CD14-positive monocyte (primary cell): ENCODE data around the gene MIGA1. TPM values are rescaled to one million over a fixed set of nuclear protein-coding genes. Genes with fewer than 3 reads are reported as not detected.

ENCODE experiments used
- DNase-seq, 3 donors: peaks; one replicate each; pipeline ENCODE4 v3.0.0-alpha.2; 2011 to 2022
- H2AFZ ChIP-seq: 2 replicates; pipeline ENCODE4 v1.6.0; 2012; ENCODE audit warnings: mild to moderate bottlenecking, low read depth, low read length, inconsistent platforms; ENCODE audit not compliant: insufficient read depth, poor library complexity, severe bottlenecking
- H3K27ac ChIP-seq, 2 donors: 1 replicate in 1 of 2; 2 replicates in 1 of 2; pipeline ENCODE4 v1.5.1; 2012 to 2013; ENCODE audit warnings: low read length in 2 of 2, control low read depth in 1 of 2, inconsistent platforms in 1 of 2, low read depth in 1 of 2, mild to moderate bottlenecking in 1 of 2
- H3K27me3 ChIP-seq, 2 donors: one replicate each; pipeline versions ENCODE4 v1.6.0 to v1.6.1; 2011 to 2013; ENCODE audit warnings: low read length in 2 of 2; ENCODE audit not compliant: control insufficient read depth in 2 of 2, insufficient read depth in 2 of 2
- H3K36me3 ChIP-seq, 2 donors: replicated peaks in 1 of 2; 1 replicate in 1 of 2; 2 replicates in 1 of 2; pipeline versions ENCODE4 v1.5.1 to v1.6.1; 2012 to 2013; ENCODE audit warnings: low read length in 2 of 2, control low read depth in 1 of 2, inconsistent platforms in 1 of 2, mild to moderate bottlenecking in 1 of 2; ENCODE audit not compliant: insufficient read depth in 2 of 2, control insufficient read depth in 1 of 2
- H3K4me1 ChIP-seq, 2 donors: 1 replicate in 1 of 2; 2 replicates in 1 of 2; pipeline versions ENCODE4 v1.5.1 to v1.6.1; 2012 to 2013; ENCODE audit warnings: low read length in 2 of 2, control low read depth in 1 of 2, inconsistent platforms in 1 of 2, mild to moderate bottlenecking in 1 of 2, moderate library complexity in 1 of 2; ENCODE audit not compliant: insufficient read depth in 2 of 2, control insufficient read depth in 1 of 2
- H3K4me2 ChIP-seq: replicated peaks from 2 replicates; pipeline ENCODE3; 2012; ENCODE audit warnings: low read length, moderate library complexity, mild to moderate bottlenecking; ENCODE audit not compliant: poor library complexity, severe bottlenecking; ENCODE audit errors: extremely low read depth
- H3K4me3 ChIP-seq, 3 experiments: fragments of 200-600 bp in 1 of 3; sonication (generic) in 1 of 3; replicated peaks in 1 of 3; 1 replicate in 2 of 3; 2 replicates in 1 of 3; pipeline ENCODE4 v1.5.1; 2011 to 2013; ENCODE audit warnings: low read length in 3 of 3, mild to moderate bottlenecking in 3 of 3, control low read depth in 2 of 3, low read depth in 2 of 3, inconsistent platforms in 1 of 3, moderate library complexity in 1 of 3
- H3K79me2 ChIP-seq: 2 replicates; pipeline ENCODE4 v1.6.0; 2012; ENCODE audit warnings: mild to moderate bottlenecking, control low read depth, inconsistent platforms, low read length, moderate library complexity; ENCODE audit not compliant: insufficient read depth
- H3K9ac ChIP-seq: 2 replicates; pipeline ENCODE4 v1.6.0; 2017; ENCODE audit warnings: low read length, mild to moderate bottlenecking; ENCODE audit not compliant: insufficient read depth, poor library complexity, severe bottlenecking
- H3K9me3 ChIP-seq, 2 donors: replicated peaks in 1 of 2; 1 replicate in 1 of 2; 2 replicates in 1 of 2; pipeline versions ENCODE4 v1.5.1 to v1.6.1; 2012 to 2013; ENCODE audit warnings: low read length in 2 of 2, control low read depth in 1 of 2; ENCODE audit not compliant: control insufficient read depth in 1 of 2, insufficient read depth in 1 of 2
- H4K20me1 ChIP-seq: 2 replicates; pipeline ENCODE4 v1.6.0; 2012; ENCODE audit warnings: mild to moderate bottlenecking, low read length, control low read depth, moderate library complexity; ENCODE audit not compliant: insufficient read depth
- H3K27ac Mint-ChIP-seq, 7 donors: one replicate each; pipeline ENCODE4 v1.8.0; 2020; ENCODE audit warnings: mild to moderate bottlenecking in 7 of 7, mixed read lengths in 7 of 7, moderate library complexity in 6 of 7, inconsistent platforms in 2 of 7
- H3K27me3 Mint-ChIP-seq, 3 donors: one replicate each; pipeline ENCODE4 v1.8.0; 2021 to 2022; ENCODE audit warnings: low read depth in 3 of 3, mild to moderate bottlenecking in 3 of 3, mixed read lengths in 3 of 3, moderate library complexity in 3 of 3, inconsistent platforms in 1 of 3
- H3K36me3 Mint-ChIP-seq, 2 donors: one replicate each; pipeline ENCODE4 v1.8.0; 2020; ENCODE audit warnings: mixed read lengths in 2 of 2, inconsistent platforms in 1 of 2, mild to moderate bottlenecking in 1 of 2
- H3K4me1 Mint-ChIP-seq: one replicate; pipeline ENCODE4 v1.8.0; 2020; ENCODE audit warnings: mild to moderate bottlenecking, mixed read lengths
- H3K4me3 Mint-ChIP-seq, 2 donors: one replicate each; pipeline ENCODE4 v1.8.0; 2020; ENCODE audit warnings: mild to moderate bottlenecking in 2 of 2, mixed read lengths in 2 of 2, moderate library complexity in 1 of 2
- H3K9me3 Mint-ChIP-seq, 7 donors: one replicate each; pipeline ENCODE4 v1.8.0; 2020 to 2022; ENCODE audit warnings: mixed read lengths in 7 of 7, mild to moderate bottlenecking in 6 of 7, moderate library complexity in 6 of 7, inconsistent platforms in 2 of 7
- WGBS: methylation state at CpG from one replicate; pipeline ENCODE4 v1.1.5; 2013; ENCODE audit warnings: missing lambda C conversion rate; ENCODE audit not compliant: insufficient coverage; 5-methylcytosine and 5-hydroxymethylcytosine counted together
- intact Hi-C, 2 donors: fragments of 100-400 bp; cut with micrococcal nuclease; formaldehyde crosslinking; loops; one replicate each; pipeline versions ENCODE4 v1.15.0 to v1.15.1; 2023
- polyA plus RNA-seq, 3 donors: library from polyadenylated mRNA; depleted of rRNA in 1 of 3; unstranded in 2 of 3; stranded (reverse) in 1 of 3; fragments of 300-500 nt in 2 of 3; fragments of >200 nt in 1 of 3; fragmentation: Illumina TruSeq in 2 of 3; gene quantifications; 1 replicate in 2 of 3; 2 replicates in 1 of 3; pipeline ENCODE4 v1.2.3, GENCODE V29; 2012 to 2021
- TF ChIP-seq, protein P1 (sequence below): fragments of 200-600 bp; IDR thresholded peaks from one replicate; pipeline ENCODE4 v1.8.0; 2022; ENCODE audit warnings: antibody characterized with exemption, mild to moderate bottlenecking

MIGA1 gene
- polyA plus RNA-seq, 3 donors: 5.0 to 7.2 (median 6.5) TPM

DNA sequence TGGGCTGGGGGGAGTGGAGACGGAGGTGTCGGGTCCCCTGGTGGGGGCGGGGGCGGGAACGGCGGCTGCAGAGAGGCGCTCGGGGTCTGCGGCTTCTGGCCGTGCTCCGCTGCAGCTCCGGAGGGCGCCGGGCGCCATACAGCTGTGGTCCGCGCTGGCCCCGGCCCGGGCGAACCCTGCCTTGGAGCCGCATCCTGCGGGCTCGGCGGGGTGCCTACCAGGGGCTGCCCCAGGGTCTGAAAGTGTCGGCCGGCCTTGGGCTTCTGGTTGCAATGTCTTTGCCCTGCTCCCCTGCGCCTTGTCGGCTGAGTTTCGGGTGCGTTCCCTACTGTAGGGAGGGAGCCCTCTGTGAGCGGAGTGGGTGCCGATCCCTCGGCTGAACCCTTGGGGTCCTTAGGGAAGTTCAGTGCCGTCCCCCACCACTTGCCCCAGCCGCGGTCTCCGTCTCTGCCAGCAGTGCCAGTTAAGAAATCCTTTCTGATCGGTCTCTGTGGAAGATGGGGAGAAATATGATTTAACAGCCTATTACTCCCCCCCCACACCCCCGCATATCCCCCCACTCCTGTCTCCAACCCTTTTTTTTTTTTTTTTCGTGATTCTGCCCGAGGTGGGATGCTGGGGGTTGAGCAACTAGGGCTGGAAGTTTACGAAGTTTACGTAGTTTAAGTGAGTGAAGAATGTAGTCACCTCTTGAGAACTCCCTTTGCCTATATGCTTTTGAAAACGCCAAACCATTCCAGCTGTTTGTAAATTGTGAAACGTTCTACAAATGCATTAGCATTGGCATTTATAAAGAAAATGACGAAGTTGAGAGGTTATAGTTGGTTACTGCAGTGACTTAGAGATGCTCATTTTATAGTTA is 109.6 kb downstream of the MIGA1 start:
- Histone ChIP-seq H3K27me3 (peaks cover 0 to 20% of the 10 kb centered on the region in 2 donors), H3K9ac (peak overlapping the region; percentile 73), H3K36me3 (no peaks in the 10 kb centered on the region), H4K20me1 (no peaks in the 10 kb centered on the region), H3K4me1 (peaks cover 8 to 13% of the 10 kb centered on the region in 2 donors), H3K27ac (no peak overlapping the region), H2AFZ (peak overlapping the region; percentile 81), H3K79me2 (no peaks in the 10 kb centered on the region), H3K4me2 (peak overlapping the region; percentile 82), H3K4me3 (peak overlapping the region; percentile 48 to 76 (median 74)), H3K9me3 (no peaks in the 10 kb centered on the region)
- peak in 1 of 3 donors; percentile 4 for DNase-seq
- WGBS: 0% methylated on average over 31 of the region's 46 CpGs
- H3K36me3 Mint-ChIP-seq: peaks cover 0 to 2% of the 10 kb centered on the region in 2 donors
- H3K4me3 Mint-ChIP-seq: peak overlapping the region; percentile 85 to 95
- intact Hi-C loops: no loop called here
- H3K27ac Mint-ChIP-seq: peak overlapping the region in 1 of 7 donors; percentile 65
- H3K4me1 Mint-ChIP-seq: peaks cover 16% of the 10 kb centered on the region
- TF ChIP-seq, protein P1, sequence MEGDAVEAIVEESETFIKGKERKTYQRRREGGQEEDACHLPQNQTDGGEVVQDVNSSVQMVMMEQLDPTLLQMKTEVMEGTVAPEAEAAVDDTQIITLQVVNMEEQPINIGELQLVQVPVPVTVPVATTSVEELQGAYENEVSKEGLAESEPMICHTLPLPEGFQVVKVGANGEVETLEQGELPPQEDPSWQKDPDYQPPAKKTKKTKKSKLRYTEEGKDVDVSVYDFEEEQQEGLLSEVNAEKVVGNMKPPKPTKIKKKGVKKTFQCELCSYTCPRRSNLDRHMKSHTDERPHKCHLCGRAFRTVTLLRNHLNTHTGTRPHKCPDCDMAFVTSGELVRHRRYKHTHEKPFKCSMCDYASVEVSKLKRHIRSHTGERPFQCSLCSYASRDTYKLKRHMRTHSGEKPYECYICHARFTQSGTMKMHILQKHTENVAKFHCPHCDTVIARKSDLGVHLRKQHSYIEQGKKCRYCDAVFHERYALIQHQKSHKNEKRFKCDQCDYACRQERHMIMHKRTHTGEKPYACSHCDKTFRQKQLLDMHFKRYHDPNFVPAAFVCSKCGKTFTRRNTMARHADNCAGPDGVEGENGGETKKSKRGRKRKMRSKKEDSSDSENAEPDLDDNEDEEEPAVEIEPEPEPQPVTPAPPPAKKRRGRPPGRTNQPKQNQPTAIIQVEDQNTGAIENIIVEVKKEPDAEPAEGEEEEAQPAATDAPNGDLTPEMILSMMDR: no peak
- peaks cover 6 to 22% (median 19%) of the 10 kb centered on the region in 3 donors for H3K27me3 Mint-ChIP-seq
- H3K9me3 Mint-ChIP-seq: peaks cover 0 to 3% (median 0%) of the 10 kb centered on the region in 7 donors

DNA sequence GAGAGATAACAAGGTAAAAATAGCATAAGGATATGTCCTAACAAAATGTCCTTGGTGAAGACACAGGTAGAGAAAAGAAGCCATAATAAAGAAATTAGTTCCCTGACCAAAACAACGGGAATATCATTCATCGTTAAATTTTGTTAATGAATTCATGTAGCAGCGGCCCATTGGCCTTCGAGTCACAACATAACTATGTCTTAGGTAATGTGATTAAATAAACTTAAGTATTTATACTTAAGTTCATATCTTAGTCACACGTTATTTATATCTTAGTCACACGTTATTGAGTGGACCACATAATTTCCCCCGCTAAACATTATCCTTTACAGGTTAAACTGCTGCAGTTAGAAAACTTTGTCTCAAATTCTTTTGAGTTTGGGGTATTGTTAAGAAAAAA is 110.2 kb downstream of the MIGA1 start:
- Mint-ChIP-seq H3K27ac (no peak overlapping the region), H3K4me3 (peak overlapping the region in 1 of 2 donors; percentile 95), H3K4me1 (peaks cover 16% of the 10 kb centered on the region), H3K9me3 (peaks cover 0 to 3% (median 0%) of the 10 kb centered on the region in 7 donors), H3K27me3 (peaks cover 6 to 22% (median 19%) of the 10 kb centered on the region in 3 donors), H3K36me3 (peaks cover 0 to 2% of the 10 kb centered on the region in 2 donors)
- Histone ChIP-seq H3K4me1 (peaks cover 8 to 13% of the 10 kb centered on the region in 2 donors), H3K79me2 (no peaks in the 10 kb centered on the region), H3K4me2 (peak overlapping the region; percentile 82), H4K20me1 (no peaks in the 10 kb centered on the region), H3K36me3 (no peaks in the 10 kb centered on the region), H3K4me3 (peak overlapping the region in 1 of 3 experiments; percentile 76), H3K27me3 (peaks cover 0 to 20% of the 10 kb centered on the region in 2 donors), H2AFZ (no peak overlapping the region), H3K9ac (no peak overlapping the region), H3K9me3 (no peaks in the 10 kb centered on the region), H3K27ac (no peak overlapping the region)
- TF ChIP-seq, protein P1: no peak
- DNase-seq: no peak
- intact Hi-C loops: no loop called here
- WGBS: no CpG with 5 or more reads among the region's 7 CpGs
